OCI-LY7 (cell line): ENCODE data around the gene VSIG4.

ENCODE experiments used
- CTCF ChIP-seq: fragments of 200-600 bp; sonication (generic); conservative IDR thresholded peaks from 2 replicates; pipeline ENCODE4 v1.5.1; 2014; ENCODE audit warnings: mild to moderate bottlenecking, antibody characterized with exemption, low read length, moderate library complexity, mixed read lengths
- EZH2phosphoT487 ChIP-seq: fragments of 200-600 bp; sonication (generic); IDR thresholded peaks from 2 replicates; pipeline ENCODE4 v1.6.1; 2018; ENCODE audit warnings: low read depth, borderline replicate concordance, mild to moderate bottlenecking, mixed run types, antibody characterized with exemption, low read length, moderate library complexity, mixed read lengths

GRCh38 chrX:65990702-65991101, 49.2 kb downstream of the VSIG4 start:
- TF ChIP-seq CTCF: no peak
- no peak for TF ChIP-seq EZH2phosphoT487
